HEK293 (cell line): ENCODE data around the gene DSG1.

Experiments used
- CTCF ChIA-PET: fragments of 350-600 bp; formaldehyde crosslinking; extraction: SDS; loops from one replicate; lab custom pipeline; 2021; ENCODE audit warnings: antibody characterized with exemption; lab: Yijun Ruan, JAX
- POLR2A ChIA-PET: fragments of 300-600 bp; formaldehyde crosslinking; extraction: SDS; loops from one replicate; lab custom pipeline; 2020; ENCODE audit warnings: antibody characterized with exemption, inconsistent platforms; lab: Yijun Ruan, JAX
- H3K27ac ChIP-seq: fragments of 200-500 bp; sonication (Bioruptor generic); 2 replicates; pipeline ENCODE4 v1.5.1; 2014; ENCODE audit warnings: low read depth, low read length, control low read depth, inconsistent platforms; ENCODE audit errors: extremely low read depth
- H3K36me3 ChIP-seq, 2 experiments: fragments of 200-500 bp in 1 of 2; sonication (Bioruptor generic) in 1 of 2; 1 replicate in 1 of 2; 2 replicates in 1 of 2; pipeline ENCODE4 v1.5.1; 2014 to 2017; ENCODE audit warnings: inconsistent platforms in 2 of 2, low read length in 2 of 2; ENCODE audit not compliant: control insufficient read depth in 2 of 2, insufficient read depth in 1 of 2
- H3K4me1 ChIP-seq: fragments of 200-500 bp; sonication (Bioruptor generic); 2 replicates; pipeline ENCODE4 v1.5.1; 2014; ENCODE audit warnings: mild to moderate bottlenecking, low read length, inconsistent platforms; ENCODE audit not compliant: control insufficient read depth, insufficient read depth
- H3K4me3 ChIP-seq: 2 replicates; pipeline ENCODE4 v1.5.1; 2011; ENCODE audit warnings: low read depth, mild to moderate bottlenecking, control low read depth, low read length, moderate library complexity
- H3K9me3 ChIP-seq: fragments of 200-500 bp; sonication (Bioruptor generic); 2 replicates; pipeline ENCODE4 v1.5.1; 2014; ENCODE audit warnings: low read depth, low read length, inconsistent platforms; ENCODE audit not compliant: control insufficient read depth, insufficient read depth
- GLI2 ChIP-seq: fragments of 450-650 bp; formaldehyde crosslinking; IDR thresholded peaks from 2 replicates; pipeline ENCODE4; 2017; ENCODE audit warnings: missing biosample characterization, missing genetic modification characterization, low read depth, borderline replicate concordance
- HOXD13 ChIP-seq: sonication (generic); formaldehyde crosslinking; IDR thresholded peaks from 2 replicates; pipeline ENCODE4 v1.8.0; 2022; ENCODE audit warnings: missing genetic modification reagents, borderline replicate concordance
- KLF16 ChIP-seq: fragments of 450-650 bp; formaldehyde crosslinking; IDR thresholded peaks from 2 replicates; pipeline ENCODE4 v1.5.1; 2017; ENCODE audit warnings: missing biosample characterization, missing genetic modification characterization
- RBAK ChIP-seq: fragments of 450-650 bp; formaldehyde crosslinking; IDR thresholded peaks from 2 replicates; pipeline ENCODE4 v1.5.1; 2016; ENCODE audit warnings: missing biosample characterization, missing genetic modification characterization
- SCRT2 ChIP-seq: fragments of 450-650 bp; formaldehyde crosslinking; IDR thresholded peaks from 2 replicates; pipeline ENCODE4 v1.5.1; 2016; ENCODE audit warnings: missing biosample characterization, missing genetic modification characterization
- SP7 ChIP-seq: fragments of 450-650 bp; formaldehyde crosslinking; IDR thresholded peaks from 2 replicates; pipeline ENCODE4 v1.5.1; 2016; ENCODE audit warnings: missing biosample characterization, missing genetic modification characterization
- ZBTB48 ChIP-seq: fragments of 450-650 bp; formaldehyde crosslinking; IDR thresholded peaks from 2 replicates; pipeline ENCODE4 v1.5.1; 2016; ENCODE audit warnings: missing biosample characterization, missing genetic modification characterization
- ZNF10 ChIP-seq: fragments of 450-650 bp; formaldehyde crosslinking; IDR thresholded peaks from 2 replicates; pipeline ENCODE4 v1.5.1; 2017; ENCODE audit warnings: missing biosample characterization, missing genetic modification characterization
- ZNF223 ChIP-seq: fragments of 450-650 bp; formaldehyde crosslinking; IDR thresholded peaks from 2 replicates; pipeline ENCODE4 v1.5.1; 2016; ENCODE audit warnings: missing biosample characterization, missing genetic modification characterization
- ZNF23 ChIP-seq: fragments of 450-650 bp; formaldehyde crosslinking; IDR thresholded peaks from 2 replicates; pipeline ENCODE4 v1.5.1; 2016; ENCODE audit warnings: missing biosample characterization, missing genetic modification characterization, borderline replicate concordance
- ZNF501 ChIP-seq: fragments of 450-650 bp; formaldehyde crosslinking; IDR thresholded peaks from 2 replicates; pipeline ENCODE4 v1.5.1; 2016; ENCODE audit warnings: missing biosample characterization, missing genetic modification characterization
- ZNF658 ChIP-seq: fragments of 450-650 bp; formaldehyde crosslinking; IDR thresholded peaks from 2 replicates; pipeline ENCODE4; 2016; ENCODE audit warnings: missing biosample characterization, missing genetic modification characterization
- ZNF76 ChIP-seq: fragments of 450-650 bp; formaldehyde crosslinking; IDR thresholded peaks from 2 replicates; pipeline ENCODE4; 2016; ENCODE audit warnings: low read depth, missing biosample characterization, missing genetic modification characterization, borderline replicate concordance
- ZNF768 ChIP-seq: fragments of 450-650 bp; formaldehyde crosslinking; IDR thresholded peaks from 2 replicates; pipeline ENCODE4 v1.5.1; 2018; ENCODE audit warnings: missing biosample characterization, mild to moderate bottlenecking, missing genetic modification characterization
- ZNF776 ChIP-seq: fragments of 450-650 bp; formaldehyde crosslinking; IDR thresholded peaks from 2 replicates; pipeline ENCODE4 v1.5.0; 2017; ENCODE audit warnings: missing biosample characterization, missing genetic modification characterization, borderline replicate concordance
- ZNF792 ChIP-seq: fragments of 450-650 bp; formaldehyde crosslinking; IDR thresholded peaks from 2 replicates; pipeline ENCODE4 v1.5.1; 2016; ENCODE audit warnings: missing biosample characterization, missing genetic modification characterization
- TF ChIP-seq, protein P1 (sequence below): fragments of 450-650 bp; formaldehyde crosslinking; IDR thresholded peaks from 2 replicates; pipeline ENCODE4 v1.5.1; 2016; ENCODE audit warnings: missing biosample characterization, missing genetic modification characterization
- TF ChIP-seq, protein P2 (sequence below): fragments of 450-650 bp; formaldehyde crosslinking; IDR thresholded peaks from 2 replicates; pipeline ENCODE4 v1.5.1; 2016; ENCODE audit warnings: missing biosample characterization, missing genetic modification characterization
- TF ChIP-seq, protein P3 (sequence below): fragments of 450-650 bp; formaldehyde crosslinking; IDR thresholded peaks from 2 replicates; pipeline ENCODE4 v1.5.1; 2017; ENCODE audit warnings: missing biosample characterization, mild to moderate bottlenecking, missing genetic modification characterization, moderate library complexity
- TF ChIP-seq, protein P4 (sequence below): fragments of 450-650 bp; formaldehyde crosslinking; IDR thresholded peaks from 2 replicates; pipeline ENCODE4 v1.5.1; 2016; ENCODE audit warnings: missing biosample characterization, missing genetic modification characterization

Gene DSG1

DNA sequence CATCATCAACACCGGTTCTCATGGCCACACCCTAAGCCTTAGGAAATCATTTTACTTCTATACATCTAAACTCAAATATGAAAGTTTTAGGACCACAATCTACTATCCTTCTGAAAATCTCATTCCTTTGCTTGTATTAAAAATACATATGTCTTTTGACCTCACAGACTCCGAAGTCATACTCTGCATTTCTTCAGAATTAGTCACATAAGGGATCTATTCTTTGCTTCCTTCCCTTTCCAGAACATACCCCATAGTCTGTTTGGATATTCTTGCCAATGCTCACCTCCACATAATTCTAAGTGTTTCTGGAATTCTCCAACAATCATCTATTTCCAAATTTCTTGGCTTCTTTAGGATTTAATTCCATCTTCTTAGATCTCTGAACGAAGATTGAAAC is 14.2 kb upstream of the DSG1 start:
- ChIA-PET CTCF (no interaction called here), POLR2A (no interaction called here)
- Histone ChIP-seq H3K9me3 (no peaks in the 10 kb centered on the region), H3K27ac (no peak overlapping the region), H3K4me1 (no peaks in the 10 kb centered on the region), H3K36me3 (no peaks in the 10 kb centered on the region), H3K4me3 (no peak overlapping the region)
- TF ChIP-seq, protein P1, sequence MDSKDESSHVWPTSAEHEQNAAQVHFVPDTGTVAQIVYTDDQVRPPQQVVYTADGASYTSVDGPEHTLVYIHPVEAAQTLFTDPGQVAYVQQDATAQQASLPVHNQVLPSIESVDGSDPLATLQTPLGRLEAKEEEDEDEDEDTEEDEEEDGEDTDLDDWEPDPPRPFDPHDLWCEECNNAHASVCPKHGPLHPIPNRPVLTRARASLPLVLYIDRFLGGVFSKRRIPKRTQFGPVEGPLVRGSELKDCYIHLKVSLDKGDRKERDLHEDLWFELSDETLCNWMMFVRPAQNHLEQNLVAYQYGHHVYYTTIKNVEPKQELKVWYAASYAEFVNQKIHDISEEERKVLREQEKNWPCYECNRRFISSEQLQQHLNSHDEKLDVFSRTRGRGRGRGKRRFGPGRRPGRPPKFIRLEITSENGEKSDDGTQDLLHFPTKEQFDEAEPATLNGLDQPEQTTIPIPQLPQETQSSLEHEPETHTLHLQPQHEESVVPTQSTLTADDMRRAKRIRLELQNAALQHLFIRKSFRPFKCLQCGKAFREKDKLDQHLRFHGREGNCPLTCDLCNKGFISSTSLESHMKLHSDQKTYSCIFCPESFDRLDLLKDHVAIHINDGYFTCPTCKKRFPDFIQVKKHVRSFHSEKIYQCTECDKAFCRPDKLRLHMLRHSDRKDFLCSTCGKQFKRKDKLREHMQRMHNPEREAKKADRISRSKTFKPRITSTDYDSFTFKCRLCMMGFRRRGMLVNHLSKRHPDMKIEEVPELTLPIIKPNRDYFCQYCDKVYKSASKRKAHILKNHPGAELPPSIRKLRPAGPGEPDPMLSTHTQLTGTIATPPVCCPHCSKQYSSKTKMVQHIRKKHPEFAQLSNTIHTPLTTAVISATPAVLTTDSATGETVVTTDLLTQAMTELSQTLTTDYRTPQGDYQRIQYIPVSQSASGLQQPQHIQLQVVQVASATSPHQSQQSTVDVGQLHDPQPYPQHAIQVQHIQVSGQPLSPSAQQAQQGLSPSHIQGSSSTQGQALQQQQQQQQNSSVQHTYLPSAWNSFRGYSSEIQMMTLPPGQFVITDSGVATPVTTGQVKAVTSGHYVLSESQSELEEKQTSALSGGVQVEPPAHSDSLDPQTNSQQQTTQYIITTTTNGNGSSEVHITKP = no peak
- TF ChIP-seq ZNF768 (tag by site-specific recombination) = no peak
- no peak for TF ChIP-seq ZNF223 (tag by site-specific recombination)
- no peak for TF ChIP-seq ZNF658 (tag by site-specific recombination)
- TF ChIP-seq KLF16 (tag by site-specific recombination) = no peak
- no peak for TF ChIP-seq ZNF23 (tag by site-specific recombination)
- no peak for TF ChIP-seq SP7 (tag by site-specific recombination)
- TF ChIP-seq SCRT2 = no peak

DNA sequence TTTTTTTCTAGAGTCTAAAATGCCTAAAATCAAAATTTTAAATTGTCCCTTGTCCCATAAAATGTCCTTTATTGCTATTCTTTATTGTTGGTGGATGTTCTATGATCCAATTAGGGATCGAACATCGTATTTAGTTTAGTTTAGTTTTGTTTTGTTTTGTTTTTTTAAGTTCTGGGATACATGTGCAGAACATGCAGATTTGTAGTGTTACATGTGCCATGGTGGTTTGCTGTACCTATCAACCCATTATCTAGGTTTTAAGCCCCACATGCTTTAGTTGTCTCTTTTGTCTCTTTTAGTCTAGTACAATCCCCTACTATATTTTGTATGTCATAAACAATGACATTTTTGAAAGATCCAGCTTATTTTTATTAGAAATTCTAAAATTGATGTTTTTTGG is 8.8 kb upstream of the DSG1 start:
- Histone ChIP-seq H3K9me3 (no peaks in the 10 kb centered on the region), H3K27ac (no peak overlapping the region), H3K4me3 (no peak overlapping the region), H3K4me1 (no peaks in the 10 kb centered on the region), H3K36me3 (no peaks in the 10 kb centered on the region)
- CTCF ChIA-PET = no interaction called here
- POLR2A ChIA-PET = no interaction called here
- TF ChIP-seq, protein P2, sequence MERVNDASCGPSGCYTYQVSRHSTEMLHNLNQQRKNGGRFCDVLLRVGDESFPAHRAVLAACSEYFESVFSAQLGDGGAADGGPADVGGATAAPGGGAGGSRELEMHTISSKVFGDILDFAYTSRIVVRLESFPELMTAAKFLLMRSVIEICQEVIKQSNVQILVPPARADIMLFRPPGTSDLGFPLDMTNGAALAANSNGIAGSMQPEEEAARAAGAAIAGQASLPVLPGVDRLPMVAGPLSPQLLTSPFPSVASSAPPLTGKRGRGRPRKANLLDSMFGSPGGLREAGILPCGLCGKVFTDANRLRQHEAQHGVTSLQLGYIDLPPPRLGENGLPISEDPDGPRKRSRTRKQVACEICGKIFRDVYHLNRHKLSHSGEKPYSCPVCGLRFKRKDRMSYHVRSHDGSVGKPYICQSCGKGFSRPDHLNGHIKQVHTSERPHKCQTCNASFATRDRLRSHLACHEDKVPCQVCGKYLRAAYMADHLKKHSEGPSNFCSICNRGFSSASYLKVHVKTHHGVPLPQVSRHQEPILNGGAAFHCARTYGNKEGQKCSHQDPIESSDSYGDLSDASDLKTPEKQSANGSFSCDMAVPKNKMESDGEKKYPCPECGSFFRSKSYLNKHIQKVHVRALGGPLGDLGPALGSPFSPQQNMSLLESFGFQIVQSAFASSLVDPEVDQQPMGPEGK (tag by site-specific recombination) = no peak
- no peak for TF ChIP-seq ZNF76 (tag by site-specific recombination)
- no peak for TF ChIP-seq RBAK (tag by site-specific recombination)
- no peak for TF ChIP-seq ZNF776 (tag by site-specific recombination)
- TF ChIP-seq ZNF501 (tag by site-specific recombination) = no peak
- no peak for TF ChIP-seq HOXD13 (CRISPR knock-in tag)
- no peak for TF ChIP-seq KLF16 (tag by site-specific recombination)
- no peak for TF ChIP-seq ZBTB48 (tag by site-specific recombination)
- TF ChIP-seq, protein P3, sequence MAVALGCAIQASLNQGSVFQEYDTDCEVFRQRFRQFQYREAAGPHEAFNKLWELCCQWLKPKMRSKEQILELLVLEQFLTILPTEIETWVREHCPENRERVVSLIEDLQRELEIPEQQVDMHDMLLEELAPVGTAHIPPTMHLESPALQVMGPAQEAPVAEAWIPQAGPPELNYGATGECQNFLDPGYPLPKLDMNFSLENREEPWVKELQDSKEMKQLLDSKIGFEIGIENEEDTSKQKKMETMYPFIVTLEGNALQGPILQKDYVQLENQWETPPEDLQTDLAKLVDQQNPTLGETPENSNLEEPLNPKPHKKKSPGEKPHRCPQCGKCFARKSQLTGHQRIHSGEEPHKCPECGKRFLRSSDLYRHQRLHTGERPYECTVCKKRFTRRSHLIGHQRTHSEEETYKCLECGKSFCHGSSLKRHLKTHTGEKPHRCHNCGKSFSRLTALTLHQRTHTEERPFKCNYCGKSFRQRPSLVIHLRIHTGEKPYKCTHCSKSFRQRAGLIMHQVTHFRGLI (tag by site-specific recombination) = no peak
- TF ChIP-seq, protein P4, sequence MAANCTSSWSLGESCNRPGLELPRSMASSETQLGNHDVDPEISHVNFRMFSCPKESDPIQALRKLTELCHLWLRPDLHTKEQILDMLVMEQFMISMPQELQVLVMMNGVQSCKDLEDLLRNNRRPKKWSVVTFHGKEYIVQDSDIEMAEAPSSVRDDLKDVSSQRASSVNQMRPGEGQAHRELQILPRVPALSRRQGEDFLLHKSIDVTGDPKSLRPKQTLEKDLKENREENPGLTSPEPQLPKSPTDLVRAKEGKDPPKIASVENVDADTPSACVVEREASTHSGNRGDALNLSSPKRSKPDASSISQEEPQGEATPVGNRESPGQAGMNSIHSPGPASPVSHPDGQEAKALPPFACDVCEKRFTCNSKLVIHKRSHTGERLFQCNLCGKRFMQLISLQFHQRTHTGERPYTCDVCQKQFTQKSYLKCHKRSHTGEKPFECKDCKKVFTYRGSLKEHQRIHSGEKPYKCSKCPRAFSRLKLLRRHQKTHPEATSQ (tag by site-specific recombination) = no peak
- no peak for TF ChIP-seq ZNF792
- no peak for TF ChIP-seq GLI2 (tag by site-specific recombination)
- no peak for TF ChIP-seq ZNF10 (tag by site-specific recombination)
- TF ChIP-seq, all 188 proteins: peak for 0
